Hepatocyte (in vitro differentiated cells): ENCODE measurements around the gene GUCY2C. TPM values are rescaled to one million over a fixed set of nuclear protein-coding genes. Genes with fewer than 3 reads are reported as not detected.

Experiments
- DNase-seq: peaks from one replicate; pipeline ENCODE4 v3.0.0-alpha.2; 2016; ENCODE audit warnings: low spot score
- H2AFZ ChIP-seq: fragments of 200-600 bp; sonication (generic); 2 replicates; pipeline ENCODE4 v1.6.0; 2016; ENCODE audit warnings: antibody characterized with exemption, mild to moderate bottlenecking
- H3K27ac ChIP-seq: fragments of 200-600 bp; sonication (generic); 2 replicates; pipeline ENCODE4 v1.5.1; 2016; ENCODE audit warnings: mild to moderate bottlenecking
- H3K27me3 ChIP-seq: fragments of 200-600 bp; sonication (generic); 2 replicates; pipeline ENCODE4 v1.6.1; 2016
- H3K36me3 ChIP-seq: fragments of 200-600 bp; sonication (generic); replicated peaks from 2 replicates; pipeline ENCODE4 v1.5.1; 2016; ENCODE audit warnings: low read depth; ENCODE audit not compliant: insufficient read depth
- H3K4me1 ChIP-seq: fragments of 200-600 bp; sonication (generic); 2 replicates; pipeline ENCODE4 v1.5.1; 2016; ENCODE audit warnings: mild to moderate bottlenecking, moderate library complexity; ENCODE audit not compliant: insufficient read depth
- H3K4me2 ChIP-seq: fragments of 200-600 bp; sonication (generic); 2 replicates; pipeline ENCODE4 v1.6.0; 2016
- H3K4me3 ChIP-seq: fragments of 200-600 bp; sonication (generic); 2 replicates; pipeline ENCODE4 v1.5.1; 2016; ENCODE audit warnings: mild to moderate bottlenecking
- H3K79me2 ChIP-seq: fragments of 200-600 bp; sonication (generic); 2 replicates; pipeline ENCODE4 v1.6.0; 2017; ENCODE audit warnings: mild to moderate bottlenecking
- H3K9me2 ChIP-seq: fragments of 200-600 bp; sonication (generic); replicated peaks from 2 replicates; pipeline ENCODE4 v1.6.0; 2017; ENCODE audit warnings: mild to moderate bottlenecking; ENCODE audit not compliant: insufficient read depth
- H3K9me3 ChIP-seq: fragments of 200-600 bp; sonication (generic); 2 replicates; pipeline ENCODE4 v1.5.1; 2016; ENCODE audit warnings: low read depth, mild to moderate bottlenecking
- H4K20me1 ChIP-seq: fragments of 200-600 bp; sonication (generic); 2 replicates; pipeline ENCODE4 v1.6.0; 2016; ENCODE audit warnings: mild to moderate bottlenecking; ENCODE audit not compliant: insufficient read depth, poor library complexity, severe bottlenecking
- EZH2 ChIP-seq: fragments of 200-600 bp; sonication (generic); IDR thresholded peaks from 2 replicates; pipeline ENCODE4 v1.6.1; 2016; ENCODE audit warnings: antibody characterized with exemption, mild to moderate bottlenecking, borderline replicate concordance
- EZH2phosphoT487 ChIP-seq: fragments of 200-600 bp; sonication (generic); IDR thresholded peaks from one replicate; pipeline ENCODE4 v1.6.1; 2018; ENCODE audit warnings: antibody characterized with exemption, mild to moderate bottlenecking, low read depth, moderate library complexity; ENCODE audit not compliant: unreplicated experiment, severe bottlenecking
- WGBS: methylation state at CpG from one replicate; pipeline ENCODE4 v1.1.6; 2016; ENCODE audit warnings: low lambda C conversion rate; ENCODE audit errors: missing lambda C conversion rate; 5-methylcytosine and 5-hydroxymethylcytosine counted together
- polyA plus RNA-seq: library from polyadenylated mRNA; unstranded; fragments of >200 nt; fragmentation: Nextera tagmentation; extraction: Ambion mirVana; gene quantifications from 2 replicates; pipeline ENCODE4 v1.2.1, GENCODE V29; 2016
- total RNA-seq: library from RNA; depleted of rRNA; stranded (reverse); fragments of >200 nt; gene quantifications from 2 replicates; pipeline ENCODE4 v1.2.3, GENCODE V29; 2014
- TF ChIP-seq, protein P1 (sequence below): fragments of 200-600 bp; sonication (generic); IDR thresholded peaks from 2 replicates; pipeline ENCODE4 v1.5.1; 2016; ENCODE audit warnings: antibody characterized with exemption, mild to moderate bottlenecking; ENCODE audit not compliant: poor library complexity

The GUCY2C gene
- total and polyA plus RNA-seq, 2 experiments from 2014 or later: 26.5 to 47.6 TPM

DNA sequence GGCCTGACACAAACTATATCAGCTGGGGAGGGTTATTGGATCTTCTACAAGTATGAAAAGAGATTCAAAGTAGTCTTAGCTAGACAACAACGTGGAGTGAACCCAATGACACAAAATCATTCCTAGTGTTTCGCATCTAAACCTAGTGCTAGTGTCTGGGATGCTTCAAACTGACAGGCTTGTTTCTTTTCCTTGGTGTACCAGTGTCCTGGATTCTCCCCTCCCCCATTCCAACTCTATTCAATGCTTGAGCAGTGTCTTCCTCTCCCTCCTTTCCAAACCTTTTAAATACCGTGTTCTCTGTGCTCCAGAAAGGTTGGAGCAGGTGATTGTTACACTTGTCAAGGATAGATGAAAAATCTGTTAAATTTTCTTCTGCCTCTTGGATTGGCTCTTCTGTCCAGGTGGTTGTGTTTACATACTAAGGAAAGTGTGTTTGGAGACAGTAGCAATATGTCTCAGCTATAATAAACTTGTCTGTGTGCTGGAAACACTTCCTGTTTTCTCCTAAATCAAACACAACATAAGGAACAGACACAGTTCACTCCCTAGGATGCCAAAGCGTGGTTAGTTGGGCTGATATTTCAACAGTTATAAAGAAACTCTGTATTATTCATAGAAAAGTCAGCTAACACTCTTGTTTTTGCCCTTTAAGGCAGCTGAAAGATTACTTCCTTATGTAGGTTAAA is 14.4 kb upstream of the GUCY2C start:
- no peak overlapping the region for H3K4me3 ChIP-seq
- H3K79me2 ChIP-seq: no peaks in the 10 kb centered on the region
- 33% methylated on average over 4 of the region's 4 CpGs for WGBS
- no peak for DNase-seq
- H3K9me3 ChIP-seq: no peaks in the 10 kb centered on the region
- H3K4me2 ChIP-seq: no peak overlapping the region
- H3K27me3 ChIP-seq: no peaks in the 10 kb centered on the region
- H2AFZ ChIP-seq: no peak overlapping the region
- no peaks in the 10 kb centered on the region for H4K20me1 ChIP-seq
- TF ChIP-seq, protein P1, sequence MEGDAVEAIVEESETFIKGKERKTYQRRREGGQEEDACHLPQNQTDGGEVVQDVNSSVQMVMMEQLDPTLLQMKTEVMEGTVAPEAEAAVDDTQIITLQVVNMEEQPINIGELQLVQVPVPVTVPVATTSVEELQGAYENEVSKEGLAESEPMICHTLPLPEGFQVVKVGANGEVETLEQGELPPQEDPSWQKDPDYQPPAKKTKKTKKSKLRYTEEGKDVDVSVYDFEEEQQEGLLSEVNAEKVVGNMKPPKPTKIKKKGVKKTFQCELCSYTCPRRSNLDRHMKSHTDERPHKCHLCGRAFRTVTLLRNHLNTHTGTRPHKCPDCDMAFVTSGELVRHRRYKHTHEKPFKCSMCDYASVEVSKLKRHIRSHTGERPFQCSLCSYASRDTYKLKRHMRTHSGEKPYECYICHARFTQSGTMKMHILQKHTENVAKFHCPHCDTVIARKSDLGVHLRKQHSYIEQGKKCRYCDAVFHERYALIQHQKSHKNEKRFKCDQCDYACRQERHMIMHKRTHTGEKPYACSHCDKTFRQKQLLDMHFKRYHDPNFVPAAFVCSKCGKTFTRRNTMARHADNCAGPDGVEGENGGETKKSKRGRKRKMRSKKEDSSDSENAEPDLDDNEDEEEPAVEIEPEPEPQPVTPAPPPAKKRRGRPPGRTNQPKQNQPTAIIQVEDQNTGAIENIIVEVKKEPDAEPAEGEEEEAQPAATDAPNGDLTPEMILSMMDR: no peak
- TF ChIP-seq EZH2phosphoT487 (no peak), EZH2 (no peak)
- no peak overlapping the region for H3K27ac ChIP-seq
- H3K9me2 ChIP-seq: no peaks in the 10 kb centered on the region
- no peaks in the 10 kb centered on the region for H3K36me3 ChIP-seq
- peaks cover 7% of the 10 kb centered on the region for H3K4me1 ChIP-seq

- Histone ChIP-seq H3K4me1 (no peaks in the 10 kb centered on the region), H3K27me3 (no peaks in the 10 kb centered on the region), H3K9me3 (no peaks in the 10 kb centered on the region), H3K4me2 (no peak overlapping the region), H3K79me2 (no peaks in the 10 kb centered on the region), H2AFZ (no peak overlapping the region), H3K9me2 (no peaks in the 10 kb centered on the region), H3K36me3 (no peaks in the 10 kb centered on the region), H4K20me1 (no peaks in the 10 kb centered on the region), H3K4me3 (no peak overlapping the region), H3K27ac (no peak overlapping the region)
- no peak for DNase-seq
- 64% methylated on average over 6 of the region's 6 CpGs for WGBS
- TF ChIP-seq EZH2phosphoT487 (no peak), EZH2 (no peak)
Observed at GRCh38 chr12:14701809-14702568, 5.6 kb upstream of the GUCY2C start.

DNA sequence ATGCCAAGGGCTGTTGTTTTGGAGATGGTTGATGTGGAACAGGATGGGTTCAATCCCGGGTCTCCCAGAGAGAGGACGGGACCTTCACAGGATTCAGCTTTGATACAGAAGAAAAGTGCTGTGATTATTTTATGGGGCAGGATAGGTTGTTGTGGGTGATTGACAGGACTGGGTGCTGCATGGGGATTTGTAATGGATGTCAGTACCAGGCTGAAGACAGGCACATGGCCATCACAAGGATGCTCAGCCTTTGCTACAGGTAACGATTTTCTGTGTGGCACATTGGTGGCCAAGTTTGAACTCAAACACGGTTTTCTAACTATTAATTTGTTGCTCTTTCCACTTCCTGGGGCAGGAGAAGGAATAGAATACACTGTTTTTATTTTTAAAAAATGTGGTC is 4.5 kb upstream of the GUCY2C start:
- H3K27ac ChIP-seq: no peak overlapping the region
- H3K79me2 ChIP-seq: no peaks in the 10 kb centered on the region
- no peaks in the 10 kb centered on the region for H3K9me3 ChIP-seq
- H3K4me3 ChIP-seq: no peak overlapping the region
- no peak for DNase-seq
- TF ChIP-seq EZH2 (no peak), EZH2phosphoT487 (no peak)
- TF ChIP-seq, protein P1: no peak
- H3K9me2 ChIP-seq: no peaks in the 10 kb centered on the region
- no peaks in the 10 kb centered on the region for H3K27me3 ChIP-seq
- WGBS: 94% methylated on average over 4 of the region's 4 CpGs
- H4K20me1 ChIP-seq: no peaks in the 10 kb centered on the region
- H2AFZ ChIP-seq: no peak overlapping the region
- no peak overlapping the region for H3K4me2 ChIP-seq
- H3K36me3 ChIP-seq: no peaks in the 10 kb centered on the region
- no peaks in the 10 kb centered on the region for H3K4me1 ChIP-seq

DNA sequence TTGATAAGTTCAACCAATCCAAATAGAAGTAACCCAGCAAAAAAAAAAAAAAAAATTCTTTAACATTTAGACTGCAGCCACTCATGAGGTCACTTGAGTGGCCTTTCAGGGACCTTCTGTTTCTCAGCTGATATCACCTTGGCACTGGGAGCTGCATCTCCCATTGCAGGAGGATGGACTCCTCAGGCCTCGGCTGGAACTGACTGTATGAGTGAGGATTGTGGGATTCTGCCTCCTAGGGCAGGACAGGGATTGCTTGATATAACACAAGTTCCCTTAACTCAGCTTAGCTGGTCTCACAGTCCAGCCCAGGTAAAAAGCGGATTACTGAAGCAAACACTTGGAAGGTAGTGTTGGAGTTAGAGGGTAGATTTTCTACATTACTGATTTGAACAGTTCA is 3.5 kb upstream of the GUCY2C start:
- no peak overlapping the region for H3K27ac ChIP-seq

More for the DNA sequence above, 3.5 kb upstream of the GUCY2C start:
- Histone ChIP-seq H3K9me3 (no peaks in the 10 kb centered on the region), H3K4me2 (no peak overlapping the region), H3K27me3 (no peaks in the 10 kb centered on the region), H3K4me1 (no peaks in the 10 kb centered on the region), H3K79me2 (peaks cover 2% of the 10 kb centered on the region), H2AFZ (no peak overlapping the region), H3K9me2 (no peaks in the 10 kb centered on the region), H3K36me3 (no peaks in the 10 kb centered on the region), H3K4me3 (no peak overlapping the region), H4K20me1 (no peaks in the 10 kb centered on the region)
- WGBS: 89% methylated on average over 2 of the region's 2 CpGs
- no peak for DNase-seq
- TF ChIP-seq EZH2phosphoT487: no peak
- TF ChIP-seq, protein P1: no peak
- no peak for TF ChIP-seq EZH2
